GM12878 (cell line): ENCODE results near the gene DDHD1. TPM values are rescaled to one million over a fixed set of nuclear protein-coding genes. Genes with fewer than 3 reads are reported as not detected.

ENCODE experiments used
- NRF1 ChIP-seq: conservative IDR thresholded peaks from 2 replicates; pipeline ENCODE4 v1.6.1; 2011; ENCODE audit warnings: mild to moderate bottlenecking, low read depth, low read length, improper control_type of control experiment
- SREBF2 ChIP-seq: IDR thresholded peaks from 2 replicates; pipeline ENCODE4 v1.6.1; 2012; ENCODE audit warnings: mild to moderate bottlenecking, low read length
- SUZ12 ChIP-seq: fragments of 200-600 bp; sonication (generic); IDR thresholded peaks from one replicate; pipeline ENCODE4 v1.6.1; 2018; ENCODE audit warnings: antibody characterized with exemption, mild to moderate bottlenecking; ENCODE audit not compliant: unreplicated experiment
- polyA plus RNA-seq, 11 experiments: library from polyadenylated mRNA; depleted of rRNA in 4 of 11; unstranded in 6 of 11; stranded (reverse) in 5 of 11; fragments of >200 nt; fragmentation: Nextera tagmentation in 4 of 11; fragmentation: Illumina TruSeq in 1 of 11; extraction: Ambion mirVana in 4 of 11; extraction: Trizol in 1 of 11; gene quantifications; 1 replicate in 1 of 11; 2 replicates in 10 of 11; pipeline versions ENCODE4 v1.2.1 to v1.2.3, GENCODE V29; 2011 to 2016; ENCODE audit warnings: inconsistent platforms in 2 of 11, missing spikeins in 2 of 11, low read depth in 1 of 11
- total RNA-seq, 4 experiments: library from RNA; depleted of rRNA in 3 of 4; stranded (reverse); fragments of >200 nt in 3 of 4; fragmentation: Illumina TruSeq in 1 of 4; extraction: Trizol in 1 of 4; gene quantifications; 2 replicates each; pipeline versions ENCODE4 v1.2.1 to v1.2.3, GENCODE V29; 2013 to 2021
- TF ChIP-seq, protein P1 (sequence below): fragments of 450-650 bp; IDR thresholded peaks from 2 replicates; pipeline ENCODE4 v1.6.1; 2014; ENCODE audit warnings: mild to moderate bottlenecking
- TF ChIP-seq, protein P2 (sequence below): fragments of 150-350 bp; IDR thresholded peaks from 2 replicates; pipeline ENCODE4 v1.6.1; 2016; ENCODE audit warnings: low read depth, low read length

The DDHD1 gene
- total and polyA plus RNA-seq, 10 of the 15 experiments (the other 5 are each of a cell fraction or from before 2014, with no cell fraction given) = 7.7 to 52.3 (median 28.5) TPM

DNA sequence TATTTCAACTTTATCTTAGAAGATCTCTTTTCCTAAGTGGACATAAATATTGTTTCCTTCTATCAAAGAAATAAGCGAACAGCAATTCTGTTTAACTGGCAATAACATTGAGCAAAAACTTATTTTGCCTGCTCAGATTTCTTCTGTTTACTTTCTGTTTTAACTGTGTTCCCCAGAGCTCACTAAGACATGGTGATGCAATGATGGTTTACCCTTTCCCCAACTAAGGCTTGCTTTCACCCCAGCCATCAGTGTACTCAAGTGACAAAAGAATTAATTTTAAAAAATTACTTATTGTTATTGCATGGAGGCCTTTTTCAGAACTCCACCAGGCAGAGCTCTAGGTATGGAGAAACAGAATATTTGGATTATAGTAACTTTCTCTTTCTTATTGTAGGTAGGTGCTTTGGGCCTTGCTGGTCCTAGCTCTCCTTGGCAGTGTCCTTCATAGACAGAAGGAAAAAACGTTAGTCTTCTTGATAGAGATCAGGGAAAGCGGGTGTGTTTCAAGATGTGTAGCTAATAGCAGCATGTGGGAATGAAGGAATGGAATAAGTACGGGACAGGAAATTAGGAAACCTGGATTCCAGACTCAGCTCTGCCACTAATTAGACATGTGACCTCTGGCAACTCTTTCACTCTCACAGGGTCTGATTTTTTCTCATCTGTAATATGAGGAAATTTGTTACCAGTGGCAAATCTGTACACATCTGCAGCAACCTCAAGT lies 14.6 kb upstream of the DDHD1 start (continued):
- TF ChIP-seq, protein P1, sequence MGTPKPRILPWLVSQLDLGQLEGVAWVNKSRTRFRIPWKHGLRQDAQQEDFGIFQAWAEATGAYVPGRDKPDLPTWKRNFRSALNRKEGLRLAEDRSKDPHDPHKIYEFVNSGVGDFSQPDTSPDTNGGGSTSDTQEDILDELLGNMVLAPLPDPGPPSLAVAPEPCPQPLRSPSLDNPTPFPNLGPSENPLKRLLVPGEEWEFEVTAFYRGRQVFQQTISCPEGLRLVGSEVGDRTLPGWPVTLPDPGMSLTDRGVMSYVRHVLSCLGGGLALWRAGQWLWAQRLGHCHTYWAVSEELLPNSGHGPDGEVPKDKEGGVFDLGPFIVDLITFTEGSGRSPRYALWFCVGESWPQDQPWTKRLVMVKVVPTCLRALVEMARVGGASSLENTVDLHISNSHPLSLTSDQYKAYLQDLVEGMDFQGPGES = no peak
- TF ChIP-seq SUZ12 = no peak
- TF ChIP-seq SREBF2 = no peak
- TF ChIP-seq, protein P2, sequence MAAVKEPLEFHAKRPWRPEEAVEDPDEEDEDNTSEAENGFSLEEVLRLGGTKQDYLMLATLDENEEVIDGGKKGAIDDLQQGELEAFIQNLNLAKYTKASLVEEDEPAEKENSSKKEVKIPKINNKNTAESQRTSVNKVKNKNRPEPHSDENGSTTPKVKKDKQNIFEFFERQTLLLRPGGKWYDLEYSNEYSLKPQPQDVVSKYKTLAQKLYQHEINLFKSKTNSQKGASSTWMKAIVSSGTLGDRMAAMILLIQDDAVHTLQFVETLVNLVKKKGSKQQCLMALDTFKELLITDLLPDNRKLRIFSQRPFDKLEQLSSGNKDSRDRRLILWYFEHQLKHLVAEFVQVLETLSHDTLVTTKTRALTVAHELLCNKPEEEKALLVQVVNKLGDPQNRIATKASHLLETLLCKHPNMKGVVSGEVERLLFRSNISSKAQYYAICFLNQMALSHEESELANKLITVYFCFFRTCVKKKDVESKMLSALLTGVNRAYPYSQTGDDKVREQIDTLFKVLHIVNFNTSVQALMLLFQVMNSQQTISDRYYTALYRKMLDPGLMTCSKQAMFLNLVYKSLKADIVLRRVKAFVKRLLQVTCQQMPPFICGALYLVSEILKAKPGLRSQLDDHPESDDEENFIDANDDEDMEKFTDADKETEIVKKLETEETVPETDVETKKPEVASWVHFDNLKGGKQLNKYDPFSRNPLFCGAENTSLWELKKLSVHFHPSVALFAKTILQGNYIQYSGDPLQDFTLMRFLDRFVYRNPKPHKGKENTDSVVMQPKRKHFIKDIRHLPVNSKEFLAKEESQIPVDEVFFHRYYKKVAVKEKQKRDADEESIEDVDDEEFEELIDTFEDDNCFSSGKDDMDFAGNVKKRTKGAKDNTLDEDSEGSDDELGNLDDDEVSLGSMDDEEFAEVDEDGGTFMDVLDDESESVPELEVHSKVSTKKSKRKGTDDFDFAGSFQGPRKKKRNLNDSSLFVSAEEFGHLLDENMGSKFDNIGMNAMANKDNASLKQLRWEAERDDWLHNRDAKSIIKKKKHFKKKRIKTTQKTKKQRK = no peak
- no peak for TF ChIP-seq NRF1
- TF ChIP-seq, all 136 proteins: peak for 0
